ENCODE measurements around the gene AKAP17A. TPM values are rescaled to one million over a fixed set of nuclear protein-coding genes. Genes with fewer than 3 reads are reported as not detected.
"Not testable (repeated sequence)": the region's sequence is repeated elsewhere in the genome, so short reads cannot be mapped to it uniquely, and the experiment has no call there.

AKAP17A gene
- polyA plus RNA-seq, 6 donors from 2014 or later: 14.2 to 69.9 (median 21.2) TPM

- DNase-seq: no peak
- Mint-ChIP-seq H3K4me3 (no peak overlapping the region), H3K4me1 (peaks cover 9 to 11% (median 10%) of the 10 kb centered on the region in 3 donors), H3K36me3 (peaks cover 13 to 49% of the 10 kb centered on the region in 2 donors), H3K9me3 (no peaks in the 10 kb centered on the region), H3K27me3 (no peaks in the 10 kb centered on the region), H3K27ac (peak overlapping the region in 1 of 6 donors; percentile 59)
- ATAC-seq (ENCODE audit: low read depth in 2 of 2): no peak
These were observed 10.3 kb downstream of the AKAP17A start for GRCh38 chrX:1601768-1602085.

DNA sequence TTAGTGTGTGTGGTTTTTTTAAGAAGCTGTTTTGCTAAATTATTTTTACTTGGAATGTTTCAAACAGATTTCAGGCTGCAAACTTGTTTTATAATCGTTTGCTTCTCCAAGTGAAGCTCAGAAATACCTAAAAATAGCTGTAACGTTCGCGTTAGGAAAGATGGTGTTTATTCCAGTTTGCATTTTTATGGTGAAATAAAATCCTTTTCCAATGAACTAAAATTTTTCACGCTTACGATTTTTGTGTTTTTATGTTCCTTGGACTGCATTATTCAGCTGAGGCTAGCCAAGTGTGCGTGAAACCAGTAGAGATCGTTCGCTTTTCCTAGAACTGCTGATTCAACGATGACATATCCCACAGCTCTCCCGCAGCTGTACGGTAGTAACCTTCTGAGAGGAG is 10.9 kb downstream of the AKAP17A start:
- Mint-ChIP-seq H3K27me3 (no peaks in the 10 kb centered on the region), H3K9me3 (no peaks in the 10 kb centered on the region), H3K36me3 (peaks cover 13 to 44% of the 10 kb centered on the region in 2 donors), H3K4me3 (no peak overlapping the region), H3K4me1 (peaks cover 5 to 7% (median 5%) of the 10 kb centered on the region in 3 donors), H3K27ac (no peak overlapping the region)
- DNase-seq (no peak), ATAC-seq (ENCODE audit: low read depth in 2 of 2) (no peak)

- no peaks in the 10 kb centered on the region for H3K27me3 Mint-ChIP-seq
- H3K27ac Mint-ChIP-seq: no peak overlapping the region
- no peaks in the 10 kb centered on the region for H3K9me3 Mint-ChIP-seq
- H3K36me3 Mint-ChIP-seq: peaks cover 8 to 26% of the 10 kb centered on the region in 2 donors
- no peak overlapping the region for H3K4me3 Mint-ChIP-seq
- H3K4me1 Mint-ChIP-seq: peaks cover 13 to 25% (median 22%) of the 10 kb centered on the region in 3 donors
- ATAC-seq (ENCODE audit: low read depth in 2 of 2) (no peak), DNase-seq (no peak)
These were observed 15.1 kb downstream of the AKAP17A start for GRCh38 chrX:1606496-1606895.

DNA sequence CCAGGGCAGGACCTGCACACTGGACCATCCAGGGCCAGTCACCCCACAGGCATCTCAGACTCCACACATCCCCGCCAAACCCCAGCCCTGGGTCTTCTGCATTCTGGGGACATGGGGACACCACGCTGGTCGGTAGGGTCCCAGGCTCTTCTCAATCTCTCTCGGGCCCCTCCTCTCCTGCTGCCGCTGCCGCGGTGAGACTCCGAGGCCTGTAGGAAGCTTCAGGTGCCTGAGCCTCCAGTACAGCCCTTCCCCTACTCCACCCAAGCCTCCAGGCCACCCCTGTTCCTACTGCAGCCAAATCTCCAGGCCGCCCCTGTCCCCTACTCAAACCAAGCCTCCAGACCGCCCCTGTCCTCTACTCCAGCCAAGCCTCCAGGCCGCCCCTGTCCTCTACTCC is 17.9 kb downstream of the AKAP17A start:
- H3K4me3 Mint-ChIP-seq: peak overlapping the region in 1 of 8 donors; percentile 63
- H3K36me3 Mint-ChIP-seq: peaks cover 0 to 14% of the 10 kb centered on the region in 2 donors
- DNase-seq (no peak), ATAC-seq (ENCODE audit: low read depth in 2 of 2) (no peak)
- H3K4me1 Mint-ChIP-seq: peaks cover 13 to 25% (median 22%) of the 10 kb centered on the region in 3 donors
- H3K9me3 Mint-ChIP-seq: no peaks in the 10 kb centered on the region
- no peaks in the 10 kb centered on the region for H3K27me3 Mint-ChIP-seq
- H3K27ac Mint-ChIP-seq: peak overlapping the region in 1 of 6 donors; percentile 87

- Mint-ChIP-seq H3K27me3 (no peaks in the 10 kb centered on the region), H3K27ac (peak overlapping the region in 1 of 6 donors; percentile 83), H3K4me3 (peak overlapping the region in 1 of 8 donors; percentile 63), H3K36me3 (peaks cover 0 to 10% of the 10 kb centered on the region in 2 donors), H3K9me3 (no peaks in the 10 kb centered on the region), H3K4me1 (peaks cover 13 to 25% (median 22%) of the 10 kb centered on the region in 3 donors)
- DNase-seq: no peak
- ATAC-seq (ENCODE audit: low read depth in 2 of 2): no peak
These were observed 18.4 kb downstream of the AKAP17A start for GRCh38 chrX:1609762-1610161.

- ATAC-seq (ENCODE audit: low read depth in 2 of 2) (no peak), DNase-seq (no peak)
- H3K4me3 Mint-ChIP-seq: no peak overlapping the region
- H3K27ac Mint-ChIP-seq: peak overlapping the region in 1 of 6 donors; percentile 44
- H3K27me3 Mint-ChIP-seq: no peaks in the 10 kb centered on the region
- H3K4me1 Mint-ChIP-seq: peaks cover 13 to 25% (median 20%) of the 10 kb centered on the region in 3 donors
- H3K9me3 Mint-ChIP-seq: no peaks in the 10 kb centered on the region
- H3K36me3 Mint-ChIP-seq: peaks cover 0 to 6% of the 10 kb centered on the region in 2 donors
These were observed 18.8 kb downstream of the AKAP17A start for GRCh38 chrX:1610166-1610565.

DNA sequence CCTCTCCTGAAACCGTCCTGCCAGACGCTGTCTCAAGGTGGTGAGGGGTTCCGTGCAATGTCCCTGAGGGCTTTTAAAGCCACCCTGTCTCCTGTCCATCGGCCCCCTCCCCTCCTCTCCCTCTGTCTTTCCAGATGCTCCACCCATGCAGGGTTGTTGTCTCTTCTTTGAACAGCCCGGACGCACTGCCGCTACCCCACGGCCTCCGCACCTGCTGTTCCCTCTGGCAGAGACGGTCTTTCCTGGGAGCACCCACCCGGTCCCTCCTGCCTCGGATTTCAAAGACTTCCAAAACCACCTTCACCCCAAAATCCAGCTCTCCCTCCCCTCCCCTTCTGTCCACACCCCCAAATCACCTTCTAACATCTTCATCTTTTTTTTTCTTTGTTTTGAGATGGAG is 19.3 kb downstream of the AKAP17A start:
- peak overlapping the region in 2 of 8 donors; percentile 51 to 68 for H3K4me3 Mint-ChIP-seq
- no peaks in the 10 kb centered on the region for H3K9me3 Mint-ChIP-seq
- ATAC-seq (ENCODE audit: low read depth in 2 of 2): no peak

GRCh38 chrX:1612641-1613286 is 21.4 kb downstream of the AKAP17A start:
- ATAC-seq (ENCODE audit: low read depth in 2 of 2): no peak
- Mint-ChIP-seq H3K4me1 (peaks cover 9 to 25% (median 20%) of the 10 kb centered on the region in 3 donors), H3K9me3 (no peaks in the 10 kb centered on the region), H3K4me3 (no peak overlapping the region), H3K36me3 (no peaks in the 10 kb centered on the region), H3K27me3 (peaks cover 0 to 4% (median 0%) of the 10 kb centered on the region in 3 donors), H3K27ac (peak overlapping the region in 3 of 6 donors; percentile 44 to 59 (median 44))
- no peak for DNase-seq

More for the DNA sequence above, 19.3 kb downstream of the AKAP17A start:
- no peaks in the 10 kb centered on the region for H3K27me3 Mint-ChIP-seq
- peaks cover 0 to under 1% of the 10 kb centered on the region in 2 donors for H3K36me3 Mint-ChIP-seq
- H3K4me1 Mint-ChIP-seq: peaks cover 9 to 25% (median 20%) of the 10 kb centered on the region in 3 donors
- peak overlapping the region in 2 of 6 donors; percentile 79 to 93 for H3K27ac Mint-ChIP-seq
- DNase-seq: no peak

DNA sequence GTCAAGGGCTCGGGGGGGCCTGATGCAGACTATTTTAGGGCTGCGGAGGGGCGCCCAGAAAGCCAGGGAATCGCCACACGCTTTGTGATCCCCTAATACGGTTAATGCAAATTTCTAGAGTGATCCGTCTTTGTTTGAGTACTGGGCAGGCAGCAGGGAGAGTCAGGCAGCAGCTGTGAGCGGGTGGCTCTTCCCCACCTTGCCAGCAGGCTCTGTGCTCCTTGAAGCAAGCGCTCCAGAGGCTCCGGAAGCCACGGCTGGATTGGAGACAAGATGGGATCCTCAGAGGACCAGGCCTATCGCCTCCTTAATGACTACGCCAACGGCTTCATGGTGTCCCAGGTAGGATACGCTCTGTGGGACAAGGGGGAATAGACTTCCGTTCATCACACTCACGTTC is 23.5 kb downstream of the AKAP17A start, which contains the start of gene ASMT:
ASMT (plus strand) TSS at position 133 of the 400 bp plus-strand sequence; CDS start at position 274, 141 bp downstream.
- Mint-ChIP-seq H3K9me3 (no peaks in the 10 kb centered on the region), H3K4me1 (peaks cover 2 to 14% (median 13%) of the 10 kb centered on the region in 3 donors), H3K27ac (peak within 1 kb of the TSS in 1 of 6 donors; percentile 78), H3K27me3 (peaks cover 0 to 4% (median 0%) of the 10 kb centered on the region in 3 donors), H3K36me3 (no peaks in the 10 kb centered on the region), H3K4me3 (no peak within 1 kb of the TSS)
- no peak for ATAC-seq (ENCODE audit: low read depth in 2 of 2)
- no peak for DNase-seq

DNA sequence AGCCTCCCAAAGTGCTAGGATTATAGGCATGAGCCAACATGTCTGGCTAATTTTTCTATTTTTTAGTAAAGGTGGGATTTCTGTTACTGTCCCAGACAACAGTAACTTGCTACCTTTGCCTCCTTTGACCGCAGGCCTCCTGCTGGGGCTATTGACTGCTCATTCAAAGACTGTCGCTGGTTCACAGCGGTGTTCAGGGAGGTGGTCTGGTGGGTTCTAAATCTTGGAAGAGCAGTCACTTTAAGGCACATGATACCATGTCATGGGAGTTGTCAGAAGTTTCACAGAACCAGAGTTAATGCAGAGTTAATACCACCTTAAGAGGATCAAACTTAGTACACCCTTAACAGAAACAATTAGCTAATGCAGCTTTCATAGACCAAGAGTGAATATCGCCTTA is 27.3 kb downstream of the AKAP17A start:
- Mint-ChIP-seq H3K27me3 (peaks cover 5 to 9% (median 5%) of the 10 kb centered on the region in 3 donors), H3K4me3 (no peak overlapping the region), H3K4me1 (peaks cover 8 to 16% (median 12%) of the 10 kb centered on the region in 3 donors), H3K27ac (no peak overlapping the region), H3K36me3 (no peaks in the 10 kb centered on the region), H3K9me3 (peaks cover 0 to 1% (median 0%) of the 10 kb centered on the region in 7 donors)
- DNase-seq (no peak), ATAC-seq (ENCODE audit: low read depth in 2 of 2) (no peak)

DNA sequence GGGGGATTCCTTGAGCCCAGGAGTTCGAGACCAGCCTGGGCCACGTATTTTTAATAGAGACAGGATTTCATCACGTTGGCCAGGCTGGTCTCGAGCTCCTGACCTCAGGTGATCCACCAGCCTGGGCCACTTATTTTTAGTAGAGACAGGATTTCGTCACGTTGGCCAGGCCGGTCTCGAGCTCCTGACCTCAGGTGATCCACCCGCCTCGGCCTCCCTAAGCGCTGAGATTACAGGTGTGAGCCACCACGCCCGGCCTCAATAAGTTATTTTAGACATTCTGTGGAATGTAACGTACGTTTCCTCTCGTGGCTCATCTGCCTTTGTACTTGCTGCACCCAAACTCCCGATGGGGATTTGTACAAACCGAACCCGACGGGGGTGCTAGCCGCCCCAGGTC is 32.3 kb downstream of the AKAP17A start:
- Mint-ChIP-seq H3K9me3 (peaks cover 0 to 2% (median 0%) of the 10 kb centered on the region in 7 donors), H3K4me1 (peaks cover 16 to 19% (median 17%) of the 10 kb centered on the region in 3 donors), H3K36me3 (no peaks in the 10 kb centered on the region), H3K4me3 (no peak overlapping the region), H3K27ac (no peak overlapping the region), H3K27me3 (peaks cover 5 to 12% (median 5%) of the 10 kb centered on the region in 3 donors)
- ATAC-seq (ENCODE audit: low read depth in 2 of 2) (no peak), DNase-seq (no peak)

DNA sequence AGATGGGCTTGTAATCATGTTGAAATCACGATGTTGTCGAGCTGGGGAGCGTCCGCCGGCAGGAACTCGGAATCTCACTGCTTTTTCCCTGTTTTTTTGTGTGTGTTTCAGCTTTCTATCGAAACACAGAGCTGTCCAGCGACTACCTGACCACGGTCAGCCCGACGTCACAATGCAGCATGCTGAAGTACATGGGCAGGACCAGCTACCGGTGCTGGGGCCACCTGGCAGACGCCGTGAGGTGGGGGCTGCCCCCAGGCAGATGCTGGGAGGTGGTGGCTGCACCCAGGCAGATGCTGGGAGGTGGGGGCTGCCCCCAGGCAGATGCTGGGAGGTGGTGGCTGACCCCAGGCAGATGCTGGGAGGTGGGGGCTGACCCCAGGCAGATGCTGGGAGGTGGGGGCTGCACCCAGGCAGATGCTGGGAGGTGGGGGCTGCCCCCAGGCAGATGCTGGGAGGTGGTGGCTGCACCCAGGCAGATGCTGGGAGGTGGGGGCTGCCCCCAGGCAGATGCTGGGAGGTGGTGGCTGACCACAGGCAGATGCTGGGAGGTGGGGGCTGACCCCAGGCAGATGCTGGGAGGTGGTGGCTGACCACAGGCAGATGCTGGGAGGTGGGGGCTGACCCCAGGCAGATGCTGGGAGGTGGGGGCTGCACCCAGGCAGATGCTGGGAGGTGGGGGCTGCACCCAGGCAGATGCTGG is 32.9 kb downstream of the AKAP17A start:
- H3K36me3 Mint-ChIP-seq; DNase-seq; H3K27ac Mint-ChIP-seq; H3K9me3 Mint-ChIP-seq; ATAC-seq (ENCODE audit: low read depth in 2 of 2); H3K4me3 Mint-ChIP-seq: not testable (repeated sequence)
- Mint-ChIP-seq H3K27me3 (peaks cover 5 to 14% (median 6%) of the 10 kb centered on the region in 3 donors), H3K4me1 (peaks cover 17 to 19% (median 19%) of the 10 kb centered on the region in 3 donors)

DNA sequence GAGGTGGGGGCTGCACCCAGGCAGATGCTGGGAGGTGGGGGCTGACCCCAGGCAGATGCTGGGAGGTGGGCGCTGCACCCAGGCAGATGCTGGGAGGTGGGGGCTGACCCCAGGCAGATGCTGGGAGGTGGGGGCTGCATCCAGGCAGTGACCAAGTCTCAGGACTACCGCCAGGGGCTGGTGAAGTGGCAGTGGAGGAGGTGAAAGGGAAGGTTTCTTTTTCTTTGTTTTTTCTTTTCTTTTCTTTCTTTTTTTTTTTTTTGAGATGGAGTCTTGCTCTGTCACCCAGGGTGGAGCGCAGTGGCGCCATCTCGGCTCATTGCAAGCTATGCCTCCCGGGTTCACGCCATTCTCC is 33.4 kb downstream of the AKAP17A start:
- ATAC-seq (ENCODE audit: low read depth in 2 of 2); DNase-seq; H3K27ac Mint-ChIP-seq; H3K4me3 Mint-ChIP-seq; H3K36me3 Mint-ChIP-seq; H3K9me3 Mint-ChIP-seq: not testable (repeated sequence)
- Mint-ChIP-seq H3K27me3 (peaks cover 5 to 20% (median 11%) of the 10 kb centered on the region in 3 donors), H3K4me1 (peaks cover 17 to 23% (median 19%) of the 10 kb centered on the region in 3 donors)

Measured in naive B cell (primary cell).